ENCODE measurements around the gene KCNQ1.

Gene KCNQ1

GRCh38 chr11:2893935-2894334 is 449.1 kb downstream of the KCNQ1 start:
- DNase-seq = no peak
- H3K4me2 ChIP-seq (ENCODE audit: insufficient read depth, low read length) = no peak overlapping the region
- H4K20me1 ChIP-seq (ENCODE audit: insufficient read depth, low read length) = no peaks in the 10 kb centered on the region
- peaks cover 26% of the 10 kb centered on the region for H3K4me1 ChIP-seq (ENCODE audit: insufficient read depth, low read length)
- H3K4me3 ChIP-seq (ENCODE audit: low read depth in 1 of 2, low read length in 2 of 2) = no peak overlapping the region
- H3K27ac ChIP-seq (ENCODE audit: low read length) = no peak overlapping the region
- no peaks in the 10 kb centered on the region for H3K27me3 ChIP-seq (ENCODE audit: insufficient read depth, low read length, poor library complexity)
- H3K79me2 ChIP-seq (ENCODE audit: insufficient read depth, low read length) = no peaks in the 10 kb centered on the region
- no peak overlapping the region for H2AFZ ChIP-seq (ENCODE audit: low read depth, low read length)
- ATAC-seq (ENCODE audit: insufficient read depth, low read depth) = no peak
- no peak overlapping the region for H3K9ac ChIP-seq (ENCODE audit: low read depth, low read length)
- no peaks in the 10 kb centered on the region for H3K9me3 ChIP-seq (ENCODE audit: insufficient read depth, low read length, severe bottlenecking)
- no peaks in the 10 kb centered on the region for H3K36me3 ChIP-seq (ENCODE audit: insufficient read depth, low read length)
- TF ChIP-seq EZH2 (IDR thresholded peaks at IDR 0.05; ENCODE audit: borderline replicate concordance, low read depth, low read length, severe bottlenecking) (no peak), CTCF (IDR thresholded peaks at IDR 0.05; ENCODE audit: borderline replicate concordance, extremely low read depth, low read length, poor library complexity, severe bottlenecking) (no peak)

GRCh38 chr11:2896047-2896446 is 451.2 kb downstream of the KCNQ1 start:
- Histone ChIP-seq H3K79me2 (ENCODE audit: insufficient read depth, low read length) (no peaks in the 10 kb centered on the region), H3K27ac (ENCODE audit: low read length) (no peak overlapping the region), H3K4me2 (ENCODE audit: insufficient read depth, low read length) (no peak overlapping the region), H3K27me3 (ENCODE audit: insufficient read depth, low read length, poor library complexity) (no peaks in the 10 kb centered on the region), H3K9ac (ENCODE audit: low read depth, low read length) (no peak overlapping the region), H2AFZ (ENCODE audit: low read depth, low read length) (no peak overlapping the region), H3K9me3 (ENCODE audit: insufficient read depth, low read length, severe bottlenecking) (no peaks in the 10 kb centered on the region), H4K20me1 (ENCODE audit: insufficient read depth, low read length) (no peaks in the 10 kb centered on the region), H3K4me3 (ENCODE audit: low read depth in 1 of 2, low read length in 2 of 2) (no peak overlapping the region), H3K36me3 (ENCODE audit: insufficient read depth, low read length) (no peaks in the 10 kb centered on the region), H3K4me1 (ENCODE audit: insufficient read depth, low read length) (peaks cover 21% of the 10 kb centered on the region)
- no peak for ATAC-seq (ENCODE audit: insufficient read depth, low read depth)
- no peak for DNase-seq
- TF ChIP-seq EZH2 (IDR thresholded peaks at IDR 0.05; ENCODE audit: borderline replicate concordance, low read depth, low read length, severe bottlenecking) = no peak

- TF ChIP-seq EZH2 (IDR thresholded peaks at IDR 0.05; ENCODE audit: borderline replicate concordance, low read depth, low read length, severe bottlenecking) (no peak), CTCF (IDR thresholded peaks at IDR 0.05; ENCODE audit: borderline replicate concordance, extremely low read depth, low read length, poor library complexity, severe bottlenecking) (no peak)
- no peak overlapping the region for H2AFZ ChIP-seq (ENCODE audit: low read depth, low read length)
- no peak overlapping the region for H3K4me2 ChIP-seq (ENCODE audit: insufficient read depth, low read length)
- H3K4me3 ChIP-seq (ENCODE audit: low read depth in 1 of 2, low read length in 2 of 2) = no peak overlapping the region
- no peaks in the 10 kb centered on the region for H4K20me1 ChIP-seq (ENCODE audit: insufficient read depth, low read length)
- H3K4me1 ChIP-seq (ENCODE audit: insufficient read depth, low read length) = peaks cover 18% of the 10 kb centered on the region
- DNase-seq (no peak), ATAC-seq (ENCODE audit: insufficient read depth, low read depth) (no peak)
- no peak overlapping the region for H3K27ac ChIP-seq (ENCODE audit: low read length)
- no peaks in the 10 kb centered on the region for H3K27me3 ChIP-seq (ENCODE audit: insufficient read depth, low read length, poor library complexity)
- H3K9ac ChIP-seq (ENCODE audit: low read depth, low read length) = no peak overlapping the region
- no peaks in the 10 kb centered on the region for H3K9me3 ChIP-seq (ENCODE audit: insufficient read depth, low read length, severe bottlenecking)
- H3K36me3 ChIP-seq (ENCODE audit: insufficient read depth, low read length) = no peaks in the 10 kb centered on the region
- H3K79me2 ChIP-seq (ENCODE audit: insufficient read depth, low read length) = no peaks in the 10 kb centered on the region
These were observed 452.2 kb downstream of the KCNQ1 start for GRCh38 chr11:2897048-2897447.

GRCh38 chr11:2898366-2899079 is 453.7 kb downstream of the KCNQ1 start:
- TF ChIP-seq CTCF (IDR thresholded peaks at IDR 0.05; ENCODE audit: borderline replicate concordance, extremely low read depth, low read length, poor library complexity, severe bottlenecking) (no peak), EZH2 (IDR thresholded peaks at IDR 0.05; ENCODE audit: borderline replicate concordance, low read depth, low read length, severe bottlenecking) (no peak)
- no peaks in the 10 kb centered on the region for H3K79me2 ChIP-seq (ENCODE audit: insufficient read depth, low read length)
- H2AFZ ChIP-seq (ENCODE audit: low read depth, low read length) = no peak overlapping the region
- no peaks in the 10 kb centered on the region for H3K36me3 ChIP-seq (ENCODE audit: insufficient read depth, low read length)
- no peak overlapping the region for H3K27ac ChIP-seq (ENCODE audit: low read length)
- no peaks in the 10 kb centered on the region for H4K20me1 ChIP-seq (ENCODE audit: insufficient read depth, low read length)
- H3K27me3 ChIP-seq (ENCODE audit: insufficient read depth, low read length, poor library complexity) = no peaks in the 10 kb centered on the region
- no peaks in the 10 kb centered on the region for H3K9me3 ChIP-seq (ENCODE audit: insufficient read depth, low read length, severe bottlenecking)
- H3K9ac ChIP-seq (ENCODE audit: low read depth, low read length) = no peak overlapping the region
- H3K4me3 ChIP-seq (ENCODE audit: low read depth in 1 of 2, low read length in 2 of 2) = no peak overlapping the region
- DNase-seq = peak; percentile 43
- H3K4me1 ChIP-seq (ENCODE audit: insufficient read depth, low read length) = peaks cover 21% of the 10 kb centered on the region
- H3K4me2 ChIP-seq (ENCODE audit: insufficient read depth, low read length) = no peak overlapping the region
- no peak for ATAC-seq (ENCODE audit: insufficient read depth, low read depth)
